ENCODE measurements around the gene VAT1. TPM values are rescaled to one million over a fixed set of nuclear protein-coding genes. Genes with fewer than 3 reads are reported as not detected.

Gene VAT1
- total and polyA plus RNA-seq, 2 of the 13 experiments (the other 11 are each of a cell fraction or from before 2014, with no cell fraction given) = 143 to 205 TPM

- TF ChIP-seq ZHX1 (CRISPR knock-in tag; IDR thresholded peaks at IDR 0.05; ENCODE audit: low read depth) (no peak; the same call in 1 of the 2 replicates), ZNF318 (CRISPR knock-in tag; IDR thresholded peaks at IDR 0.05) (no peak), NRL (CRISPR knock-in tag; IDR thresholded peaks at IDR 0.05; ENCODE audit: borderline replicate concordance) (no peak), ZNF740 (CRISPR knock-in tag; IDR thresholded peaks at IDR 0.05) (0 out of 2 replicates have a peak, but pooled peaks have one; percentile 27), ETV6 (CRISPR knock-in tag; conservative IDR thresholded peaks at IDR 0.05) (no peak), ZKSCAN5 (CRISPR knock-in tag; IDR thresholded peaks at IDR 0.05) (no peak), THAP7 (CRISPR knock-in tag; IDR thresholded peaks at IDR 0.05) (no peak), BHLHE40 (IDR thresholded peaks at IDR 0.05; ENCODE audit: low read length) (no peak), ZFP1 (CRISPR knock-in tag; IDR thresholded peaks at IDR 0.05) (no peak), GLMP (CRISPR knock-in tag; IDR thresholded peaks at IDR 0.05; ENCODE audit: borderline replicate concordance) (no peak), ZFY (CRISPR knock-in tag; IDR thresholded peaks at IDR 0.05) (no peak), ZNF614 (CRISPR knock-in tag; IDR thresholded peaks at IDR 0.05; ENCODE audit: borderline replicate concordance) (peak; percentile 95), ZNF44 (CRISPR knock-in tag; IDR thresholded peaks at IDR 0.05) (no peak), ZNF572 (CRISPR knock-in tag; IDR thresholded peaks at IDR 0.05) (no peak)
Observed at GRCh38 chr17:43010667-43011308, 11.4 kb downstream of the VAT1 start (continued).
